Measurements from ENCODE around the gene CELF2. TPM values are rescaled to one million over a fixed set of nuclear protein-coding genes. Genes with fewer than 3 reads are reported as not detected.

Gene CELF2
- total RNA-seq, 1 donor from 2014 or later, result 110 TPM

DNA sequence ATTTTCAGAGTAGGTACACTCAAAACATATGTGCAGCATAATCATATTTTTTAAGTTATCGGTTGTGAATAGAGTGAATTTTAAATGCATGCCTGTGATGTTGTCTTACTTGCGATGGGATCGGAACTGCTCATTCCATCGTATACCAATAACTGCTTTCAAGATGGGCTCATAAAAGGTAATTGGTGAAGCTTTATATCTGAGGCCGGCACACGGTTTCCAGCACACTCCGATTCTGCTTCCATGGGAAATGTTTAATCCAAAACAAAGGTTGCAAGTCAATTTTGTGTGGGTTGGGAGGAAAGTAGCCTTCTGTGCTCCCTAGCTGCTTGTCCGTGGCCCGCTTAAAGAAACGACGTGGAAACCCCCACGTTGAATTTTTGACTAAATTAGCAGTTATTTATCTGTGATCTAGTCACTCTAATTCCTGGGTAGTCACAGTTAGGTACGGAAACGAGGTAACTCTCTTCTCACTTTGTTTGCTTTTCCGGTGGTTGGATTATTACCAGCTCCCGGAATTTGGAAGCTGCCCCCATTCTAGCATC lies 10.1 kb upstream of the CELF2 start:
- no peak for DNase-seq (ENCODE audit: low spot score)
- Mint-ChIP-seq H3K27ac (no peak overlapping the region), H3K4me1 (ENCODE audit: low read depth) (peaks cover 9% of the 10 kb centered on the region), H3K9me3 (no peaks in the 10 kb centered on the region), H3K36me3 (ENCODE audit: low read depth) (no peaks in the 10 kb centered on the region), H3K27me3 (ENCODE audit: insufficient read depth) (peaks cover 51% of the 10 kb centered on the region), H3K4me3 (no peak overlapping the region)
- intact Hi-C loops (cut with micrococcal nuclease), result no loop called here

DNA sequence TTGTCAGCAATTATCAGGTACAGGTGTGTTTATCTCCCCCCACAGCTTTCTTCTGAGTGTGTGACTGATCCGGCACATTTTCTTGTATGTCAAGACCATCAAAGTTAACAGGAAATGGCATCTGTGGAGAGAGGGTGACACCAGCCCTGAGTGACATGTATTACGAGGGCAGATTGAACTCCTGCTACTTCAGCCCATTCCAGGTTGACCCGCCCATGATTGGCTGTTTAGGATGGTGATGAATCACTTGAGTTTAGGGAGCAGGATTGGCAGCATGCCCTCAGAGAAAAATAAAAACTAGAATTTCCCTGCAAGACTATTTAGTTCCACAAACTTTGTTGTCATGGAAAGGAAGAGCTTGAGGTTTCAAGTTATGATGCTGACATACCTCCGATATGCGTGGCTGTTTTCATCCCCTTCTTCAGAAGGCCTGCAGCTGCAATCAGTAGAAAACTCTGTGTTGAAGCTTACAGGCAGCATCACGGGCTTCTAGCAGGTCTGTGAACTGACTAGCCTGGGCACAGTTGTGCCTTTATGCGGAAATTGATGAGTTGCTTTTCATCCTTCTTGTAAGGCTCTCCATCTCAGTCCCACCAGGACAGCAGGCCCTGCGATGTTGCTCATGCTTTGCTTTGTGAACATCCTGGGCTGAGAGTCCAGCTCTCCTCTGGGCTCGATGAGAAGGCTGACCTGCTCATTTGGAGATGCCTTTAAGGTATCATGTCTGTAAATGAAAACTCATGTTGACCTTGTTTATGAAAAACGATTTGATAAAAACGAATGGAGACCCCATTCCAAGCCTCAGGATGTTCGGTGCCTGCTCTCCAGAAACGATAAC lies 8.0 kb upstream of the CELF2 start:
- Mint-ChIP-seq H3K4me1 (ENCODE audit: low read depth) (peaks cover 13% of the 10 kb centered on the region), H3K36me3 (ENCODE audit: low read depth) (no peaks in the 10 kb centered on the region)

GRCh38 chr10:11010582-11010981 lies 7.1 kb upstream of the CELF2 start:
- intact Hi-C loops (cut with micrococcal nuclease), result loop anchor here (10.0 kb wide), 1 partner anchor 464 kb away; no protein-coding TSS in a partner anchor
- no peak for DNase-seq (ENCODE audit: low spot score)
- no peak overlapping the region for H3K27ac Mint-ChIP-seq
- no peaks in the 10 kb centered on the region for H3K9me3 Mint-ChIP-seq
- H3K4me1 Mint-ChIP-seq (ENCODE audit: low read depth), result peaks cover 13% of the 10 kb centered on the region
- no peak overlapping the region for H3K4me3 Mint-ChIP-seq
- no peaks in the 10 kb centered on the region for H3K36me3 Mint-ChIP-seq (ENCODE audit: low read depth)
- peaks cover 71% of the 10 kb centered on the region for H3K27me3 Mint-ChIP-seq (ENCODE audit: insufficient read depth)

More for the DNA sequence above, 8.0 kb upstream of the CELF2 start:
- Mint-ChIP-seq H3K4me3 (no peak overlapping the region), H3K27me3 (ENCODE audit: insufficient read depth) (peaks cover 71% of the 10 kb centered on the region), H3K9me3 (no peaks in the 10 kb centered on the region), H3K27ac (no peak overlapping the region)
- no peak for DNase-seq (ENCODE audit: low spot score)
- intact Hi-C loops (cut with micrococcal nuclease), result loop anchor here (10.0 kb wide), 1 partner anchor 465 kb away; no protein-coding TSS in a partner anchor

GRCh38 chr10:11011436-11011835 lies 6.2 kb upstream of the CELF2 start:
- Mint-ChIP-seq H3K9me3 (no peaks in the 10 kb centered on the region), H3K36me3 (ENCODE audit: low read depth) (no peaks in the 10 kb centered on the region), H3K27me3 (ENCODE audit: insufficient read depth) (peaks cover 69% of the 10 kb centered on the region), H3K27ac (no peak overlapping the region), H3K4me3 (no peak overlapping the region), H3K4me1 (ENCODE audit: low read depth) (peaks cover 13% of the 10 kb centered on the region)
- intact Hi-C loops (cut with micrococcal nuclease), result loop anchor here (10.0 kb wide), 1 partner anchor 463 kb away; no protein-coding TSS in a partner anchor
- DNase-seq (ENCODE audit: low spot score), result no peak

- no peaks in the 10 kb centered on the region for H3K36me3 Mint-ChIP-seq (ENCODE audit: low read depth)
- peaks cover 71% of the 10 kb centered on the region for H3K27me3 Mint-ChIP-seq (ENCODE audit: insufficient read depth)
- DNase-seq (ENCODE audit: low spot score), result no peak
- H3K4me3 Mint-ChIP-seq, result no peak overlapping the region
- H3K4me1 Mint-ChIP-seq (ENCODE audit: low read depth), result peaks cover 13% of the 10 kb centered on the region
- intact Hi-C loops (cut with micrococcal nuclease), result loop anchor here (10.0 kb wide), 1 partner anchor 463 kb away; no protein-coding TSS in a partner anchor
- no peaks in the 10 kb centered on the region for H3K9me3 Mint-ChIP-seq
- H3K27ac Mint-ChIP-seq, result no peak overlapping the region
Measured at GRCh38 chr10:11011984-11012383, 5.7 kb upstream of the CELF2 start.

GRCh38 chr10:11012421-11013295 lies 5.0 kb upstream of the CELF2 start:
- Mint-ChIP-seq H3K27ac (no peak overlapping the region), H3K4me3 (no peak overlapping the region), H3K36me3 (ENCODE audit: low read depth) (no peaks in the 10 kb centered on the region), H3K4me1 (ENCODE audit: low read depth) (peaks cover 18% of the 10 kb centered on the region), H3K27me3 (ENCODE audit: insufficient read depth) (peaks cover 72% of the 10 kb centered on the region), H3K9me3 (no peaks in the 10 kb centered on the region)
- DNase-seq (ENCODE audit: low spot score), result no peak
- intact Hi-C loops (cut with micrococcal nuclease), result loop anchor here (10.0 kb wide), 1 partner anchor 462 kb away; no protein-coding TSS in a partner anchor

- Mint-ChIP-seq H3K27ac (no peak overlapping the region), H3K4me3 (no peak overlapping the region), H3K9me3 (no peaks in the 10 kb centered on the region), H3K36me3 (ENCODE audit: low read depth) (no peaks in the 10 kb centered on the region), H3K27me3 (ENCODE audit: insufficient read depth) (peaks cover 68% of the 10 kb centered on the region), H3K4me1 (ENCODE audit: low read depth) (peaks cover 13% of the 10 kb centered on the region)
- DNase-seq (ENCODE audit: low spot score), result no peak
- intact Hi-C loops (cut with micrococcal nuclease), result loop anchor here (10.0 kb wide), 1 partner anchor 461 kb away; no protein-coding TSS in a partner anchor
Measured at GRCh38 chr10:11013836-11014235, 3.8 kb upstream of the CELF2 start.

DNA sequence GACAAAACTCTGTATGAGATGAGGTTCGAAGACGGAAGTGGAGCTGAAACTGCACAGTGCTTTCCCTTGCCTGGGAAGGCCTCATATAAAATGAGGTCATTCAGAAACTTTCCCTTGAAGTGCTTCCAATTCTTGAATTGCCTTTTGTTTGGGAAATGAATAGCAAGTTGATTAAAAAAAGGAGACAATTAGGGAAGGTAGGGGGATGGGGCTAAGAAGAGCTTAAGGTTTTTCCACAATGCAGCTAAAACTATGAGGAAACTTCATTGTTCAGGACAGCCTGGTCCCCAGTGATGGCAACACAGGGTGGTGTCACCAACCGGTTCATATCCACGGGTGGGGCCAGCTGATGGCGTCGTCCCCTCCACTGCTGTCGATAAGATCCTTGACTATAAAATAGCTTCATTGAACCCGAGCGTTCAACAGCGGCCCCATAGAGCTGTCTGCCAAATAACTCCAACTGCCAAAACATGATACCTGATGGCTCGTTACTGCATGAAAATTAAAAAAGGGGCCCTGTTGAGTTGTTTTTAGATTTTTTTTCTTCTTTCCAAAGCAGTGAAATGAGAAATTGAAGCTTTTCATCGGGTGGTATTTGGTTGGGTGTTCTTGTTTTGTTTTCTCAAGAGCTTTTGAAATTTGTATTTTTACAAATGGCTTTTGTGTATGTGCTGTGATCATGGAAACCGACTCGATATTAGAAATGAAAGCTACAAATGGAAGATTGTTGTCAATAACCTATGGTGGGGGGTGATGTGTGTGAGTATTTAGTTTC lies 2.8 kb upstream of the CELF2 start:
- no peaks in the 10 kb centered on the region for H3K9me3 Mint-ChIP-seq
- no peak for DNase-seq (ENCODE audit: low spot score)
- no peaks in the 10 kb centered on the region for H3K36me3 Mint-ChIP-seq (ENCODE audit: low read depth)
- H3K4me3 Mint-ChIP-seq, result no peak overlapping the region
- peaks cover 75% of the 10 kb centered on the region for H3K27me3 Mint-ChIP-seq (ENCODE audit: insufficient read depth)
- H3K4me1 Mint-ChIP-seq (ENCODE audit: low read depth), result peaks cover 20% of the 10 kb centered on the region
- H3K27ac Mint-ChIP-seq, result no peak overlapping the region
- intact Hi-C loops (cut with micrococcal nuclease), result loop anchor here (5.0 to 10.0 kb wide), 3 partner anchors 147 to 460 kb away; no protein-coding TSS in a partner anchor

- no peaks in the 10 kb centered on the region for H3K9me3 Mint-ChIP-seq
Measured at GRCh38 chr10:11015446-11015934, 2.2 kb upstream of the CELF2 start.

GRCh38 chr10:11017000-11017569 lies 587 bp upstream of the CELF2 start:
- DNase-seq (ENCODE audit: low spot score), result no peak
- no peaks in the 10 kb centered on the region for H3K9me3 Mint-ChIP-seq
- H3K27ac Mint-ChIP-seq, result no peak overlapping the region
- H3K36me3 Mint-ChIP-seq (ENCODE audit: low read depth), result no peaks in the 10 kb centered on the region
- intact Hi-C loops (cut with micrococcal nuclease), result loop anchor here (5.0 to 10.0 kb wide), 3 partner anchors 145 to 458 kb away; no protein-coding TSS in a partner anchor
- H3K4me3 Mint-ChIP-seq, result peak overlapping the region; percentile 71
- H3K27me3 Mint-ChIP-seq (ENCODE audit: insufficient read depth), result peaks cover 83% of the 10 kb centered on the region
- H3K4me1 Mint-ChIP-seq (ENCODE audit: low read depth), result peaks cover 20% of the 10 kb centered on the region

More at GRCh38 chr10:11015446-11015934, 2.2 kb upstream of the CELF2 start:
- intact Hi-C loops (cut with micrococcal nuclease), result loop anchor here (5.0 to 10.0 kb wide), 3 partner anchors 147 to 459 kb away; no protein-coding TSS in a partner anchor
- H3K27me3 Mint-ChIP-seq (ENCODE audit: insufficient read depth), result peaks cover 81% of the 10 kb centered on the region
- no peak for DNase-seq (ENCODE audit: low spot score)
- H3K36me3 Mint-ChIP-seq (ENCODE audit: low read depth), result no peaks in the 10 kb centered on the region
- H3K4me1 Mint-ChIP-seq (ENCODE audit: low read depth), result peaks cover 20% of the 10 kb centered on the region
- H3K4me3 Mint-ChIP-seq, result no peak overlapping the region
- H3K27ac Mint-ChIP-seq, result no peak overlapping the region

DNA sequence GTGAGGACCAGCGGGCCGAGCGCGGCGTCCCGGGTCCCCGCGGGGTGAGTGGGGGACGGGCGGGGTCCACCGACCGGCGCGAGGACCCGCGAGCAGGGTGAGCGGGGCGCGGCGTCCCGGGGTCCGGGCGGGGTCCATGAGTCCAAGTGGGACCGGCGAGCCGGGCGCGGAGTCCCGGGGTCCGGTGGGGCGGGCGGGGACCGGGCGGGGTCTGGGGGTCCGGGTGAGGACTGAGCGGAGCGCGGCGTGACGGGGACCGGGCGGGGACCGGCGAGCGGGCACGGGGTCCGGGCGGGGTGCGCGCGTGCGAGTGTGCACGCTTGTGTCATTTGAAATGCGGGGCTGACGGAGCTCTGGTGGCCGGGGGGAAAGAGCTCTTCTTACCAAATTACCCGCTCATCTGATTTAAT lies 765 bp downstream of the CELF2 start:
- H3K4me3 Mint-ChIP-seq, result peak overlapping the region; percentile 70
- peaks cover 82% of the 10 kb centered on the region for H3K27me3 Mint-ChIP-seq (ENCODE audit: insufficient read depth)
- peak overlapping the region; percentile 6 for H3K27ac Mint-ChIP-seq
- intact Hi-C loops (cut with micrococcal nuclease), result loop anchor here (2.0 to 10.0 kb wide), 4 partner anchors 14 to 456 kb away; no protein-coding TSS in a partner anchor
- no peaks in the 10 kb centered on the region for H3K9me3 Mint-ChIP-seq
- H3K4me1 Mint-ChIP-seq (ENCODE audit: low read depth), result peaks cover 16% of the 10 kb centered on the region
- H3K36me3 Mint-ChIP-seq (ENCODE audit: low read depth), result no peaks in the 10 kb centered on the region
- DNase-seq (ENCODE audit: low spot score), result no peak

All from activated T-helper 1 cell treated with anti-CD3 and anti-CD28 coated beads, Interleukin-12 subunit alpha, Interleukin-12 subunit beta, Interleukin-2, Interleukin-4 antibody, amounts not matched to agents 30 ng/mL and 10 ng/mL and 1 ng/mL, durations not matched to agents 14 hours and 24 hours and 36 hours (primary cell).